IPS-18a (cell line): ENCODE measurements around the gene MCFD2.

ENCODE experiments used
- H3K27ac ChIP-seq: one replicate; pipeline ENCODE4 v1.5.1; 2013; ENCODE audit warnings: low read length
- H3K27me3 ChIP-seq: one replicate; pipeline ENCODE4 v1.6.1; 2013; ENCODE audit warnings: mild to moderate bottlenecking, low read length; ENCODE audit not compliant: control insufficient read depth, insufficient read depth
- H3K36me3 ChIP-seq: one replicate; pipeline ENCODE4 v1.6.1; 2013; ENCODE audit warnings: low read depth, low read length; ENCODE audit not compliant: control insufficient read depth
- H3K4me1 ChIP-seq: one replicate; pipeline ENCODE4 v1.6.1; 2013; ENCODE audit warnings: low read depth, low read length; ENCODE audit not compliant: control insufficient read depth
- H3K4me3 ChIP-seq: one replicate; pipeline ENCODE4 v1.5.1; 2013; ENCODE audit warnings: low read length
- H3K9ac ChIP-seq: one replicate; pipeline ENCODE4 v1.6.1; 2013; ENCODE audit warnings: mild to moderate bottlenecking, low read length, moderate library complexity
- H3K9me3 ChIP-seq: one replicate; pipeline ENCODE4 v1.6.1; 2013; ENCODE audit warnings: low read depth, low read length; ENCODE audit not compliant: control insufficient read depth

MCFD2 gene

GRCh38 chr2:46951290-46952064 lies 35.9 kb upstream of the MCFD2 start:
- Histone ChIP-seq H3K9me3 (no peaks in the 10 kb centered on the region), H3K27ac (no peak overlapping the region), H3K9ac (no peak overlapping the region), H3K27me3 (no peaks in the 10 kb centered on the region), H3K36me3 (peaks cover 3% of the 10 kb centered on the region), H3K4me3 (no peak overlapping the region), H3K4me1 (peaks cover 4% of the 10 kb centered on the region)

- no peak overlapping the region for H3K9ac ChIP-seq
- H3K27ac ChIP-seq = no peak overlapping the region
- no peak overlapping the region for H3K4me3 ChIP-seq
- H3K27me3 ChIP-seq = no peaks in the 10 kb centered on the region
- peaks cover 3% of the 10 kb centered on the region for H3K36me3 ChIP-seq
- peaks cover 4% of the 10 kb centered on the region for H3K4me1 ChIP-seq
- no peaks in the 10 kb centered on the region for H3K9me3 ChIP-seq
Measured at GRCh38 chr2:46950314-46950713, 34.7 kb upstream of the MCFD2 start.

- no peak overlapping the region for H3K4me3 ChIP-seq
- no peak overlapping the region for H3K9ac ChIP-seq
- peaks cover 4% of the 10 kb centered on the region for H3K4me1 ChIP-seq
Measured at GRCh38 chr2:46947841-46948240, 32.2 kb upstream of the MCFD2 start.

GRCh38 chr2:46945671-46946070 lies 30.1 kb upstream of the MCFD2 start:
- no peak overlapping the region for H3K27ac ChIP-seq
- H3K4me1 ChIP-seq = peaks cover 4% of the 10 kb centered on the region
- no peaks in the 10 kb centered on the region for H3K9me3 ChIP-seq
- H3K9ac ChIP-seq = no peak overlapping the region
- H3K27me3 ChIP-seq = peaks cover 13% of the 10 kb centered on the region
- H3K36me3 ChIP-seq = no peaks in the 10 kb centered on the region
- no peak overlapping the region for H3K4me3 ChIP-seq

More at GRCh38 chr2:46947841-46948240, 32.2 kb upstream of the MCFD2 start:
- Histone ChIP-seq H3K9me3 (no peaks in the 10 kb centered on the region), H3K27me3 (peaks cover 5% of the 10 kb centered on the region), H3K36me3 (peaks cover 3% of the 10 kb centered on the region), H3K27ac (no peak overlapping the region)

- H3K4me1 ChIP-seq = peaks cover 14% of the 10 kb centered on the region
- H3K4me3 ChIP-seq = no peak overlapping the region
- no peak overlapping the region for H3K27ac ChIP-seq
- no peaks in the 10 kb centered on the region for H3K36me3 ChIP-seq
- H3K27me3 ChIP-seq = peaks cover 27% of the 10 kb centered on the region
- no peaks in the 10 kb centered on the region for H3K9me3 ChIP-seq
- H3K9ac ChIP-seq = no peak overlapping the region
Measured at GRCh38 chr2:46943881-46944798, 28.5 kb upstream of the MCFD2 start.

- no peak overlapping the region for H3K9ac ChIP-seq
- no peaks in the 10 kb centered on the region for H3K36me3 ChIP-seq
- H3K27ac ChIP-seq = no peak overlapping the region
- H3K4me1 ChIP-seq = peaks cover 14% of the 10 kb centered on the region
- peak overlapping the region; percentile 68 for H3K4me3 ChIP-seq
- H3K9me3 ChIP-seq = no peaks in the 10 kb centered on the region
- H3K27me3 ChIP-seq = peaks cover 28% of the 10 kb centered on the region
Measured at GRCh38 chr2:46942891-46943626, 27.5 kb upstream of the MCFD2 start.

GRCh38 chr2:46942143-46942526 lies 26.5 kb upstream of the MCFD2 start:
- Histone ChIP-seq H3K27ac (no peak overlapping the region), H3K27me3 (peaks cover 28% of the 10 kb centered on the region), H3K9me3 (no peaks in the 10 kb centered on the region), H3K4me3 (peak overlapping the region; percentile 68), H3K9ac (peak overlapping the region; percentile 49), H3K36me3 (no peaks in the 10 kb centered on the region), H3K4me1 (peaks cover 14% of the 10 kb centered on the region)

- Histone ChIP-seq H3K4me1 (peaks cover 14% of the 10 kb centered on the region), H3K27me3 (peaks cover 28% of the 10 kb centered on the region), H3K9ac (peak overlapping the region; percentile 55), H3K9me3 (no peaks in the 10 kb centered on the region), H3K36me3 (no peaks in the 10 kb centered on the region), H3K27ac (no peak overlapping the region), H3K4me3 (peak overlapping the region; percentile 67)
Measured at GRCh38 chr2:46939626-46940359, 24.2 kb upstream of the MCFD2 start.

GRCh38 chr2:46937471-46937901 lies 21.9 kb upstream of the MCFD2 start:
- Histone ChIP-seq H3K27ac (no peak overlapping the region), H3K4me3 (no peak overlapping the region), H3K27me3 (peaks cover 20% of the 10 kb centered on the region), H3K9ac (no peak overlapping the region), H3K36me3 (no peaks in the 10 kb centered on the region), H3K4me1 (peaks cover 13% of the 10 kb centered on the region), H3K9me3 (no peaks in the 10 kb centered on the region)

GRCh38 chr2:46936566-46936965 lies 21.0 kb upstream of the MCFD2 start:
- Histone ChIP-seq H3K9ac (no peak overlapping the region), H3K9me3 (no peaks in the 10 kb centered on the region), H3K36me3 (no peaks in the 10 kb centered on the region), H3K27ac (no peak overlapping the region), H3K27me3 (peaks cover 15% of the 10 kb centered on the region), H3K4me3 (no peak overlapping the region), H3K4me1 (peaks cover 10% of the 10 kb centered on the region)
